ENCODE measurements around the gene MICAL1. TPM values are rescaled to one million over a fixed set of nuclear protein-coding genes. Genes with fewer than 3 reads are reported as not detected.

MICAL1 gene
- total and polyA plus RNA-seq, 2 of the 8 experiments (the other 6 are each of a cell fraction or from before 2014, with no cell fraction given): 42.5 to 55.4 TPM

DNA sequence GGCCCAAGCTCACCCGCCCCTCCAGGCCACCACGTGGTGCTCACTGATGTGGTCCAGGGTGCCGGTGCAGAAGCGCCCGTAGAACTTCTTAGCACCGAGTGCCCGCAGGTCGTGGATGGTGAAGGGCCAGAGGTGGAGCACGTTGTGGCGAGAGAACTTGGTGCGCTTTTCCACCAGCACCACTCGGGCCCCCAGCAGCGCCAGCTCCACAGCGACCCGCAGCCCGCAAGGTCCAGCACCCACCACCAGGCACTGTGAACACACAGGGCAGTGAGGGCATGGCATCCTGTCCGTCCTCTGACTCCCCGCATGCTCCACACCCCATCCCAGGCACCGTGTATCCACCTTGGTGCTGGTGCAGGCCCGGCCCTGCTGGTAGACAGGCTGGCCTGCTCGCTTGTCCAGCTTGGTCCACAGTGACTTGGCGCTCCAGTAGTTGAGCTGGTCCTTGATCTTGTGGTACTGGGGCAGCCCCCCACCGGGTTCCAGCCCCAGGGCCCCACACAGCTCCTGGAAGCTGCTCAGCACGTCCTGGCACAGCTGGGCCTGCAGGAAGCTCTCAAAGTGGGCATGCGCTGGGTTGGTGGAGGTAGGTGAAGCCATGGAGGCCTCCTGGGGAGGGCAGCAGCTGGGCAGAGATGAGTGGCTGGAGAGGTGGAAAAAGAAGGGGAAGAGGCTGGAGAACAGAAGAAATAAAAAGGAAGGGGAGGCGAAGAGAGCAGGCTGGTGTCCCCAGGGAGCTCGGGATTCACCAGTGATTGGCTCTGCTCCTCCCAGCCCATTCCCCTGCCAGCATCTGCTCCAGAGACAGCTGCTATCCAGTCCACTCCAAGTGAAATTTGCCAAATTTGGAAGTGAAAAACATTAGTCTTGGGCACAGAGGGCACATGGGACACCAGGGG is 1.7 kb downstream of the MICAL1 start:
- peaks cover 0 to 16% (median 10%) of the 10 kb centered on the region in 4 experiments; a peak in 6 of 7 replicates for H3K4me1 ChIP-seq (replicated peaks in 1 of 4; ENCODE audit: control insufficient read depth in 3 of 4, insufficient read depth in 4 of 4, low read length in 3 of 4)
- no peak overlapping the region; the same call in 1 of the 2 replicates for H2BK15ac ChIP-seq (ENCODE audit: low read length)
- no peaks in the 10 kb centered on the region; the same call in 1 of the 2 replicates for H3K79me1 ChIP-seq (ENCODE audit: low read depth, low read length)
- no peak overlapping the region for H3K56ac ChIP-seq (replicated peaks; ENCODE audit: insufficient read length, low read depth, low read length)
- no peak overlapping the region for H3K14ac ChIP-seq (ENCODE audit: insufficient read length)
- H3K18ac ChIP-seq (ENCODE audit: extremely low read depth, low read length): no peak overlapping the region
- no peaks in the 10 kb centered on the region; a peak in 1 of 4 replicates for H3K79me2 ChIP-seq (ENCODE audit: control insufficient read depth in 1 of 2, insufficient read depth in 2 of 2, low read length in 2 of 2)
- H2BK12ac ChIP-seq (ENCODE audit: low read depth, low read length): no peak overlapping the region
- peak overlapping the region; percentile 17; the same call in 1 of the 2 replicates for H2AK5ac ChIP-seq (ENCODE audit: low read depth, low read length)
- peak overlapping the region; percentile 86 to 87 for H3K4me2 ChIP-seq (ENCODE audit: insufficient read depth in 1 of 2, low read depth in 2 of 2, low read length in 2 of 2)
- no peaks in the 10 kb centered on the region for H3K9me3 ChIP-seq (ENCODE audit: insufficient read depth in 2 of 2, low read depth in 1 of 2, low read length in 1 of 2)
- peaks cover 0 to 2% of the 10 kb centered on the region in 2 experiments for H4K20me1 ChIP-seq (replicated peaks in 1 of 2; ENCODE audit: control insufficient read depth in 1 of 2, insufficient read depth in 2 of 2, low read length in 2 of 2)
- peaks cover 0 to 20% (median 8%) of the 10 kb centered on the region in 4 experiments; a peak in 5 of 8 replicates for H3K36me3 ChIP-seq (ENCODE audit: control insufficient read depth in 2 of 4, insufficient read depth in 4 of 4, low read length in 3 of 4)
- H2BK20ac ChIP-seq (ENCODE audit: low read length): no peak overlapping the region
- no peak overlapping the region for H3K9ac ChIP-seq (replicated peaks in 1 of 4; ENCODE audit: extremely low read depth in 1 of 4, low read depth in 3 of 4, low read length in 3 of 4)
- no peak overlapping the region for H3K27ac ChIP-seq (ENCODE audit: low read depth, low read length)
- no peaks in the 10 kb centered on the region for H3K27me3 ChIP-seq (replicated peaks in 1 of 4; ENCODE audit: control insufficient read depth in 3 of 4, extremely low read depth in 1 of 4, insufficient read depth in 3 of 4, low read length in 3 of 4)
- H4K8ac ChIP-seq (ENCODE audit: extremely low read depth, insufficient read depth, low read length): peak overlapping the region; percentile 72; the same call in 1 of the 2 replicates
- DNase-seq (ENCODE audit: low read depth in 1 of 2, low spot score in 2 of 2) (no peak), FAIRE-seq (no peak)
- H3K4me3 ChIP-seq (ENCODE audit: extremely low read depth in 1 of 4, insufficient read depth in 2 of 4, low read depth in 3 of 4, low read length in 4 of 4): peak overlapping the region; percentile 60 to 91 (median 84); a peak in 6 of 8 replicates
- H3K23me2 ChIP-seq (ENCODE audit: low read depth, low read length): peaks cover 8% of the 10 kb centered on the region
- CTCF ChIA-PET (ENCODE audit: partially characterized antibody): interaction anchor here (0.7 to 7.5 kb wide), 4 partner anchors 10 to 241 kb away, joined by 3 to 63 read pairs (median 4); partner anchors contain the start of genes PPIL6 and SMPD2
- no peak overlapping the region for H4K91ac ChIP-seq (replicated peaks; ENCODE audit: insufficient read length, low read length)
- H3K23ac ChIP-seq (ENCODE audit: insufficient read length): no peak overlapping the region
- POLR2A ChIA-PET (ENCODE audit: partially characterized antibody): interaction anchor here (7.5 kb wide), 1 partner anchor 12 kb away, joined by 85 read pairs; the partner anchor contains the start of genes PPIL6 and SMPD2
- H2AFZ ChIP-seq (ENCODE audit: low read length): no peak overlapping the region
- H4K5ac ChIP-seq (ENCODE audit: insufficient read length, low read depth, low read length): no peak overlapping the region
- no peak overlapping the region for H2BK120ac ChIP-seq (replicated peaks; ENCODE audit: low read depth, low read length)
- H3K4ac ChIP-seq (replicated peaks; ENCODE audit: insufficient read length, low read depth, low read length): no peak overlapping the region
- 89% methylated on average over 16 of the region's 27 CpGs; no CpG with 5 or more reads in 1 of the 2 experiments for WGBS, 2 experiments (ENCODE audit: extremely low coverage in 1 of 2, insufficient coverage in 1 of 2, insufficient read length in 1 of 2, insufficient replicate concordance in 2 of 2, low coverage in 1 of 2, low lambda C conversion rate in 2 of 2, missing lambda C conversion rate in 1 of 2)
- H2BK5ac ChIP-seq (ENCODE audit: low read depth, low read length): no peak overlapping the region
- TF ChIP-seq GABPA (IDR thresholded peaks at IDR 0.05; ENCODE audit: borderline replicate concordance, insufficient read depth, low read length): no peak
- TF ChIP-seq RXRA (IDR thresholded peaks at IDR 0.05; ENCODE audit: insufficient read depth, low read depth, low read length): no peak
- TF ChIP-seq TAF1 (IDR thresholded peaks at IDR 0.05; ENCODE audit: low read depth, low read length): no peak
- TF ChIP-seq EP300 (IDR thresholded peaks at IDR 0.05; ENCODE audit: borderline replicate concordance in 1 of 2, low read depth in 2 of 2, low read length in 2 of 2): no peak
- TF ChIP-seq RBBP5 (IDR thresholded peaks at IDR 0.05; ENCODE audit: borderline replicate concordance, low read depth, low read length): no peak
- TF ChIP-seq BRCA1 (IDR thresholded peaks at IDR 0.05; ENCODE audit: low read depth, low read length): no peak
- TF ChIP-seq TBP (IDR thresholded peaks at IDR 0.05; ENCODE audit: low read depth, low read length): no peak
- TF ChIP-seq, protein P1, sequence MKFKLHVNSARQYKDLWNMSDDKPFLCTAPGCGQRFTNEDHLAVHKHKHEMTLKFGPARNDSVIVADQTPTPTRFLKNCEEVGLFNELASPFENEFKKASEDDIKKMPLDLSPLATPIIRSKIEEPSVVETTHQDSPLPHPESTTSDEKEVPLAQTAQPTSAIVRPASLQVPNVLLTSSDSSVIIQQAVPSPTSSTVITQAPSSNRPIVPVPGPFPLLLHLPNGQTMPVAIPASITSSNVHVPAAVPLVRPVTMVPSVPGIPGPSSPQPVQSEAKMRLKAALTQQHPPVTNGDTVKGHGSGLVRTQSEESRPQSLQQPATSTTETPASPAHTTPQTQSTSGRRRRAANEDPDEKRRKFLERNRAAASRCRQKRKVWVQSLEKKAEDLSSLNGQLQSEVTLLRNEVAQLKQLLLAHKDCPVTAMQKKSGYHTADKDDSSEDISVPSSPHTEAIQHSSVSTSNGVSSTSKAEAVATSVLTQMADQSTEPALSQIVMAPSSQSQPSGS (IDR thresholded peaks at IDR 0.05; ENCODE audit: low read length): no peak

Measured in H1 (cell line).